ENCODE measurements around the gene ZBTB7C. TPM values are rescaled to one million over a fixed set of nuclear protein-coding genes. Genes with fewer than 3 reads are reported as not detected.

ZBTB7C gene
- total RNA-seq, 1 experiment from 2014 or later: 0.18 TPM

- Histone ChIP-seq H3K27me3 (replicated peaks; ENCODE audit: control insufficient read depth, insufficient read depth, low read length) (no peaks in the 10 kb centered on the region), H3K4me1 (no peaks in the 10 kb centered on the region), H3K9me3 (no peaks in the 10 kb centered on the region), H3K4me3 (ENCODE audit: low read depth, low read length) (no peak overlapping the region), H3K36me3 (ENCODE audit: control insufficient read depth, insufficient read depth, low read length) (no peaks in the 10 kb centered on the region)
- Mint-ChIP-seq H3K36me3 (ENCODE audit: insufficient read depth, unreplicated experiment) (no peaks in the 10 kb centered on the region), H3K27me3 (ENCODE audit: insufficient read depth, unreplicated experiment) (no peaks in the 10 kb centered on the region), H3K4me1 (ENCODE audit: low read depth, unreplicated experiment) (no peaks in the 10 kb centered on the region), H3K27ac (ENCODE audit: unreplicated experiment) (no peak overlapping the region), H3K4me3 (ENCODE audit: unreplicated experiment) (no peak overlapping the region), H3K9me3 (ENCODE audit: unreplicated experiment) (no peaks in the 10 kb centered on the region)
- no peak for TF ChIP-seq CTCF (IDR thresholded peaks at IDR 0.05; ENCODE audit: insufficient read depth in 1 of 2, low read depth in 1 of 2, low read length in 1 of 2, severe bottlenecking in 1 of 2, unreplicated experiment in 1 of 2)
- ChIA-PET POLR2A (no interaction called here), CTCF (no interaction called here)
- intact Hi-C loops (cut with micrococcal nuclease; ENCODE audit: unreplicated experiment): no loop called here
- DNase-seq: no peak
- no TSS peak for BruUV-seq (replicated peaks)
These were observed 281.6 kb downstream of the ZBTB7C start for GRCh38 chr18:48127606-48128005.

GRCh38 chr18:48126240-48126639, 282.9 kb downstream of the ZBTB7C start:
- CTCF ChIA-PET: no interaction called here
- H3K27ac Mint-ChIP-seq (ENCODE audit: unreplicated experiment): no peak overlapping the region
- H3K36me3 Mint-ChIP-seq (ENCODE audit: insufficient read depth, unreplicated experiment): no peaks in the 10 kb centered on the region
- no TSS peak for BruUV-seq (replicated peaks)
- Histone ChIP-seq H3K36me3 (ENCODE audit: control insufficient read depth, insufficient read depth, low read length) (no peaks in the 10 kb centered on the region), H3K4me3 (ENCODE audit: low read depth, low read length) (no peak overlapping the region), H3K4me1 (no peaks in the 10 kb centered on the region), H3K27me3 (replicated peaks; ENCODE audit: control insufficient read depth, insufficient read depth, low read length) (no peaks in the 10 kb centered on the region), H3K9me3 (no peaks in the 10 kb centered on the region)
- no peak overlapping the region for H3K4me3 Mint-ChIP-seq (ENCODE audit: unreplicated experiment)
- intact Hi-C loops (cut with micrococcal nuclease; ENCODE audit: unreplicated experiment): no loop called here
- no peak for DNase-seq
- no peaks in the 10 kb centered on the region for H3K9me3 Mint-ChIP-seq (ENCODE audit: unreplicated experiment)
- POLR2A ChIA-PET: no interaction called here
- no peaks in the 10 kb centered on the region for H3K4me1 Mint-ChIP-seq (ENCODE audit: low read depth, unreplicated experiment)
- no peak for TF ChIP-seq CTCF (IDR thresholded peaks at IDR 0.05; ENCODE audit: insufficient read depth in 1 of 2, low read depth in 1 of 2, low read length in 1 of 2, severe bottlenecking in 1 of 2, unreplicated experiment in 1 of 2)
- H3K27me3 Mint-ChIP-seq (ENCODE audit: insufficient read depth, unreplicated experiment): no peaks in the 10 kb centered on the region

- Histone ChIP-seq H3K4me3 (ENCODE audit: low read depth, low read length) (no peak overlapping the region), H3K27me3 (replicated peaks; ENCODE audit: control insufficient read depth, insufficient read depth, low read length) (no peaks in the 10 kb centered on the region), H3K9me3 (no peaks in the 10 kb centered on the region), H3K4me1 (no peaks in the 10 kb centered on the region), H3K36me3 (ENCODE audit: control insufficient read depth, insufficient read depth, low read length) (no peaks in the 10 kb centered on the region)
- Mint-ChIP-seq H3K4me3 (ENCODE audit: unreplicated experiment) (no peak overlapping the region), H3K4me1 (ENCODE audit: low read depth, unreplicated experiment) (no peaks in the 10 kb centered on the region), H3K27ac (ENCODE audit: unreplicated experiment) (no peak overlapping the region), H3K36me3 (ENCODE audit: insufficient read depth, unreplicated experiment) (no peaks in the 10 kb centered on the region), H3K9me3 (ENCODE audit: unreplicated experiment) (no peaks in the 10 kb centered on the region), H3K27me3 (ENCODE audit: insufficient read depth, unreplicated experiment) (no peaks in the 10 kb centered on the region)
- DNase-seq: no peak
- BruUV-seq (replicated peaks): no TSS peak
- POLR2A ChIA-PET: no interaction called here
- CTCF ChIA-PET: no interaction called here
- intact Hi-C loops (cut with micrococcal nuclease; ENCODE audit: unreplicated experiment): no loop called here
- TF ChIP-seq CTCF (IDR thresholded peaks at IDR 0.05; ENCODE audit: insufficient read depth in 1 of 2, low read depth in 1 of 2, low read length in 1 of 2, severe bottlenecking in 1 of 2, unreplicated experiment in 1 of 2): no peak
These were observed 283.5 kb downstream of the ZBTB7C start for GRCh38 chr18:48125724-48126123.
